Smooth muscle cell (in vitro differentiated cells): ENCODE data around the gene TROAP. TPM values are rescaled to one million over a fixed set of nuclear protein-coding genes. Genes with fewer than 3 reads are reported as not detected.

ENCODE experiments used
- DNase-seq: peaks from one replicate; lab custom pipeline; 2025; ENCODE audit not compliant: unreplicated experiment; lab: John Stamatoyannopoulos, UW
- H2AFZ ChIP-seq: fragments of 200-600 bp; sonication (generic); 2 replicates; pipeline ENCODE4 v1.6.0; 2016; ENCODE audit warnings: antibody characterized with exemption, low read depth, mild to moderate bottlenecking
- H3F3A ChIP-seq: fragments of 200-600 bp; sonication (generic); 2 replicates; pipeline ENCODE4 v1.6.0; 2017; ENCODE audit warnings: antibody characterized with exemption, low read depth
- H3K27ac ChIP-seq: fragments of 200-600 bp; sonication (generic); 2 replicates; pipeline ENCODE4 v1.5.1; 2016; ENCODE audit warnings: low read depth, mild to moderate bottlenecking
- H3K27me3 ChIP-seq: fragments of 200-600 bp; sonication (generic); 2 replicates; pipeline ENCODE4 v1.6.1; 2016; ENCODE audit warnings: low read depth, mild to moderate bottlenecking
- H3K36me3 ChIP-seq: fragments of 200-600 bp; sonication (generic); 2 replicates; pipeline ENCODE4 v1.5.1; 2016; ENCODE audit warnings: low read depth
- H3K4me1 ChIP-seq: fragments of 200-600 bp; sonication (generic); 2 replicates; pipeline ENCODE4 v1.5.1; 2016; ENCODE audit warnings: low read depth
- H3K4me2 ChIP-seq: fragments of 200-600 bp; sonication (generic); 2 replicates; pipeline ENCODE4 v1.6.0; 2016; ENCODE audit warnings: mild to moderate bottlenecking
- H3K4me3 ChIP-seq: fragments of 200-600 bp; sonication (generic); 2 replicates; pipeline ENCODE4 v1.5.1; 2016; ENCODE audit warnings: mild to moderate bottlenecking
- H3K79me2 ChIP-seq: fragments of 200-600 bp; sonication (generic); 2 replicates; pipeline ENCODE4 v1.6.0; 2016; ENCODE audit warnings: low read depth, mild to moderate bottlenecking
- H3K9ac ChIP-seq: fragments of 200-600 bp; sonication (generic); 2 replicates; pipeline ENCODE4 v1.6.0; 2016; ENCODE audit warnings: low read depth
- H3K9me3 ChIP-seq: fragments of 200-600 bp; sonication (generic); replicated peaks from 2 replicates; pipeline ENCODE4 v1.5.1; 2016; ENCODE audit warnings: low read depth
- H4K20me1 ChIP-seq: fragments of 200-600 bp; sonication (generic); 2 replicates; pipeline ENCODE4 v1.6.0; 2016; ENCODE audit warnings: low read depth
- WGBS: methylation state at CpG from one replicate; pipeline ENCODE4 v1.1.7; 2016; ENCODE audit warnings: low lambda C conversion rate; 5-methylcytosine and 5-hydroxymethylcytosine counted together
- polyA plus RNA-seq: library from polyadenylated mRNA; unstranded; fragments of >200 nt; fragmentation: Nextera tagmentation; extraction: Ambion mirVana; gene quantifications from 2 replicates; pipeline ENCODE4 v1.2.1, GENCODE V29; 2016
- total RNA-seq: library from RNA; depleted of rRNA; stranded (reverse); fragments of >200 nt; gene quantifications from 2 replicates; pipeline ENCODE4 v1.2.3, GENCODE V29; 2014
- TF ChIP-seq, protein P1 (sequence below): fragments of 200-600 bp; sonication (generic); IDR thresholded peaks from 2 replicates; pipeline ENCODE4 v1.5.1; 2017; ENCODE audit warnings: borderline replicate concordance, mild to moderate bottlenecking, antibody characterized with exemption; ENCODE audit not compliant: insufficient read depth, poor library complexity, severe bottlenecking

The TROAP gene
- total and polyA plus RNA-seq, 2 experiments from 2014 or later, result 3.7 to 8.5 TPM

DNA sequence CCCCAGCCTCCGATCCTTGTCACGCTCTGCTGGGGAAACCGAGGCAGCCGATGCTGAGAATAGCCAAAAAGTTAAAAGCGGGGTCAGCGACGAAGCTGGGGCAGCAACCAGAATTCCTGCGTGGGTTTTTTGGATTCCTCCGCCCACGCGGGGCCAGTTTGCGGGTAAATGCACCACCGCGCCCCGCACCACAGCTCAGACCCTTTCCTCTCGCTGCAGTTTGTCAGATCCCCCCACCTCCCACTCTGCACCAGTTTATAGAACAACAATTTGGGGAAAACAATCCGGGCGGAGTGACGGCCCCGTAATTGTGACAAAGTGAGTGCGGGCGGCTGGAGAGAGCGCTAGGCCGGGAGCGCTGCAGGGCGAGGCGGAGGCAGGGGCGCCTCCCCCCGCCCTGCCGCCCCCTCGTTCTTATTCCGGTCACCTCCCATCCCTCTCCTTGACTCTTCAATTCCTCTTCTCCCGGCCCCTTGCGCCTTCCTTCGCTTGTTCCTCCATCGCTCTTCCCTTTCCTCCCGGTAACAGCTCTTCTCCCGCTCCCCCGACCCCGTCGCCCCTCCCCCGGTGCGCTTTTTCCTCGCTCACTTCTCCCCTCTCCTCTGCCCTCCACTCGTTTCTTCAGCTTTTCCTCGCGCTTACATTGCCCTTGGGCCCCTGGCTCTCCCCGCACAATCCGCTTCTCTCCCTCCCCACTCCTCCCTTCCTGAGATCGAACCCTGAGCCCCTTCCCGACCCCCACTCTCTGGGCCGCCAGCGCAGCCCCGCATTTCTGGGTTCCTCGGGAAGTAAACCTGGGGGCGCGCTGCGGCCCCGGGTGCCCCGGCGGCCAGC, 23.0 kb downstream of the TROAP start:
- Histone ChIP-seq H3K36me3 (no peaks in the 10 kb centered on the region), H3K27ac (no peak overlapping the region), H3K4me3 (peak overlapping the region; percentile 52), H3K27me3 (peaks cover 88% of the 10 kb centered on the region), H3K4me2 (peak overlapping the region; percentile 88), H3K79me2 (no peaks in the 10 kb centered on the region), H3K9ac (no peak overlapping the region), H3K9me3 (no peaks in the 10 kb centered on the region), H3K4me1 (peaks cover 37% of the 10 kb centered on the region), H3F3A (no peaks in the 10 kb centered on the region), H2AFZ (peak overlapping the region; percentile 26), H4K20me1 (no peaks in the 10 kb centered on the region)
- TF ChIP-seq, protein P1, sequence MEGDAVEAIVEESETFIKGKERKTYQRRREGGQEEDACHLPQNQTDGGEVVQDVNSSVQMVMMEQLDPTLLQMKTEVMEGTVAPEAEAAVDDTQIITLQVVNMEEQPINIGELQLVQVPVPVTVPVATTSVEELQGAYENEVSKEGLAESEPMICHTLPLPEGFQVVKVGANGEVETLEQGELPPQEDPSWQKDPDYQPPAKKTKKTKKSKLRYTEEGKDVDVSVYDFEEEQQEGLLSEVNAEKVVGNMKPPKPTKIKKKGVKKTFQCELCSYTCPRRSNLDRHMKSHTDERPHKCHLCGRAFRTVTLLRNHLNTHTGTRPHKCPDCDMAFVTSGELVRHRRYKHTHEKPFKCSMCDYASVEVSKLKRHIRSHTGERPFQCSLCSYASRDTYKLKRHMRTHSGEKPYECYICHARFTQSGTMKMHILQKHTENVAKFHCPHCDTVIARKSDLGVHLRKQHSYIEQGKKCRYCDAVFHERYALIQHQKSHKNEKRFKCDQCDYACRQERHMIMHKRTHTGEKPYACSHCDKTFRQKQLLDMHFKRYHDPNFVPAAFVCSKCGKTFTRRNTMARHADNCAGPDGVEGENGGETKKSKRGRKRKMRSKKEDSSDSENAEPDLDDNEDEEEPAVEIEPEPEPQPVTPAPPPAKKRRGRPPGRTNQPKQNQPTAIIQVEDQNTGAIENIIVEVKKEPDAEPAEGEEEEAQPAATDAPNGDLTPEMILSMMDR, result no peak
- 3% methylated on average over 33 of the region's 61 CpGs for WGBS
- no peak for DNase-seq

- Histone ChIP-seq H3K4me1 (peaks cover 30% of the 10 kb centered on the region), H3K79me2 (no peaks in the 10 kb centered on the region), H2AFZ (peak within 1 kb of the TSS; percentile 70), H3K9me3 (no peaks in the 10 kb centered on the region), H3K27ac (no peak within 1 kb of the TSS), H3K36me3 (no peaks in the 10 kb centered on the region), H4K20me1 (no peaks in the 10 kb centered on the region), H3K4me2 (peak within 1 kb of the TSS; percentile 88), H3K4me3 (peak within 1 kb of the TSS; percentile 52), H3K9ac (no peak within 1 kb of the TSS), H3F3A (no peaks in the 10 kb centered on the region), H3K27me3 (peaks cover 80% of the 10 kb centered on the region)
- 3% methylated on average over 43 of the region's 47 CpGs for WGBS
- DNase-seq, result no peak
- TF ChIP-seq, protein P1, result no peak
These were observed 23.7 kb downstream of the TROAP start, which contains the start of gene DNAJC22 for GRCh38 chr12:49346659-49347310. TSS of gene DNAJC22 (plus strand) at chr12:49346888. CDS start at chr12:49348873, 1,985 bp downstream.

DNA sequence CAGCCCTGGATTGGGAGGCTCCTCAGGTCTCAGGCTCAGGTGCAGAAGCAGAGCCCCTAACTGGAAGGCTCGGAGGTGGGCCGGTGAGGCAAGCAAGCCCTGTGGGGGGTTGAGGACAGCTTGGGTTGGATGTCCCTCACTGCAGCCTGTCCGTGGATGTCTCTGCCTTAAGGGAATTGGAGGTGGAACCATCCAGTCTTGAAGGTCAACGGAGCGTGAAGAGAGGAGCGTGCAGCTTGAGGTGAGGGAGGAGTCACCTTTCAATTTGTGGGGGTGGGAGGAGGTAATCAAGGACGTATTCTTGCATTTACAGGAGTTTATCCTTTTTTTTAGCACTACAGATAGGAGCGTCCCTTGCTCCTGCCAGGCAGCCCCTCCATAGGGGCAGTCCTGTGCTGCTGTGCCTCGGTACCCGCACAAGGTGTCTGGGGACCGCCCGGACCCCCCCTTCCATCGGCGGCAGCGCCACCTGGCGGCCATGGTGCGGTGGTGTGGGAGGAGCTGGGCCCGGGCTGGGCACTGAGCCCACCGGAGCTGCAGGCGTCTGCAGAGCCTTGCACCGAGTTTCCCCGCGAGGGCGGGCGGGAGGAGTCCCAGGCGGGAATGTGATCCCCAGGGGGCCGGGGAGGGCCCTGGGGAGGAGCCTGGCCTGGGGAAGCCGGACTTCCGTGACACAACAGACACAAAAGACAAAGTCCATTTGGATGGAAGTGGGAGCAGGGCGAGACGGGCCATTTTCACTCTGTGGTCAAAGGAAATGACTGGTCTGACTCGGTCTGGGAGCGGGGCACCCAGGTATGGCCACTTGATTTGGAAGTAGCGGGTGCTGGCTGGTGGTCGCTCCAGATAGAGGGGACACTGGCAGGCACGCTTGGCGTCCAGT, 24.5 kb downstream of the TROAP start:
- Histone ChIP-seq H3K27ac (no peak overlapping the region), H3K9me3 (no peaks in the 10 kb centered on the region), H3K36me3 (no peaks in the 10 kb centered on the region), H4K20me1 (no peaks in the 10 kb centered on the region), H3K27me3 (peaks cover 73% of the 10 kb centered on the region), H3K4me2 (peak overlapping the region; percentile 88), H3K79me2 (no peaks in the 10 kb centered on the region), H3K4me3 (peak overlapping the region; percentile 52), H3K9ac (no peak overlapping the region), H3K4me1 (peaks cover 24% of the 10 kb centered on the region), H2AFZ (peak overlapping the region; percentile 70), H3F3A (no peaks in the 10 kb centered on the region)
- DNase-seq, result peak; percentile 57
- TF ChIP-seq, protein P1, result peak; percentile 92
- WGBS, result 19% methylated on average over 26 of the region's 37 CpGs
